NOMO-1 (cell line): ENCODE data around the gene TBC1D5.
"Not testable (repeated sequence)": the region's sequence is repeated elsewhere in the genome, so short reads cannot be mapped to it uniquely, and the experiment has no call there.

Experiments
- DNase-seq, 2 experiments: peaks; one replicate each; lab custom pipeline; 2025; ENCODE audit not compliant: unreplicated experiment in 2 of 2; lab: John Stamatoyannopoulos, UW

TBC1D5 gene

GRCh38 chr3:17749705-17750293, 7.4 kb upstream of the TBC1D5 start:
- DNase-seq, result peak in 1 of 2 experiments; percentile 30

DNA sequence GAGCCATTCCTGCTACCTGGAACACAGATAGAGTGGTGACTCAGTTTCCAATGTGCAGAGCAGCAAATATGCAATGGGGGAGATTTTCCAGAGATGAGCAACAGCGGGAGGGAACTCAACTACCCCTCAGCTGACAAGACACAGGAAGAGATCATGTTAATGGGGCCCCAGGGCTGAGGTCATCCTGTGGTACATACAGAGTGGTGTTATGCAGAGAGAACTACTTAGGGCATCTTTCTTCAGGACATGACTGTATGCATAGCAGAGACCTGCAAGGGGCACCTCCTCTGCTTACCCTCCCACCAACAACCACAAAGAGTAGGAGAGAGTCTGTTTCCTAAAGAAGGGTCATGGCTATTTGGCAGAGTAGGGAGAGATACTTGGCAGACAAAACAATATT, 6.8 kb upstream of the TBC1D5 start:
- DNase-seq, result peak in 1 of 2 experiments; percentile 16

DNA sequence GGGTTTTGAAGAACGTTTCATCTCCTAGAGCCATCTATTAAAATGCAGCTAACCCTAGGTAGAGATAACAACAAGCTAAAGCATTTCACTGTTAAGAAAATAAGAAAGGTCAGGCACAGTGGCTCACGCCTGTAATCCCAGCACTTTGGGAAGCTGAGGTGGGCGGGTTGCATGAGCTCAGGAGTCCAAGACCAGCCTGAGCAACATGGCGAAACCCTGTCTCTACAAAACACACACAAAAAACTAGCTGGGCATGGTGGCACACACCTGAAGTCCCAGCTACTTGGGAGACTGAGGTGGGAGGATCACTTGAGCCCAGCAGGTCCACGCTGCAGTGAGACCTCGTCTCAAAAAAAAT, 5.4 kb upstream of the TBC1D5 start:
- DNase-seq, result no peak

DNA sequence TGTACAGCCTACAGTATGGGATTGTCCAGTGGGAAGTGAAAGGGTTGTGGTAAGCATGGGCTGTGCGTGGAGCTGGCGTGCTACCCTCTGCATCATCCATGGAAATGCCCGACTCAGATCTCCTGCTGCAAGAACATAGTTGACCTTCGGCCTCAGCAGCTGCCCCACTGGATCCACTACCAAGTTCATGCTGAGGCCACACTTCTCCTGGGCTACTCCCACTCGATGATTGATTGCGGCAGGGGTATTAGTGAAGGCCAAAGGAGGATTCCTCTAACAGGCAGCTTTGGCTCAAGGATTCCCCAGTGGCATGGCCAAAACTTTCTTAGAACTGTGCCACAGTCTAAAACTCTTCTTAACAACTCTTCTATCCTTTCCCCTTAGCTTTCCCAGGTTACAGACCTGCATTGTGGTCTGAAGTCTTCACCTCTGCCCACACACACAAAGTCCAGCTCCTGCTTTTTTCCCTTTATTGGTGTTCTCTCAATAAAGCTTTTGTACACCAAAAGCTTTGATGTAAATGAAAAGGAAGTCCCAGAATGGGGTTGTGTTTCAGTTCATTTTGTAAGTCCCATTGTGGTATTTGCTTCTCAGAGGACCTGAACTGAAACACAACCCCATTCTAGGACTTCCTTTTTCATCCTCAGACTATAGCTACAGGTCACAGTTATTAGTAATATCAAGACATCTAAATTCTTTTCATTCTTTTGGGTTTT, 4.9 kb upstream of the TBC1D5 start:
- DNase-seq, result peak; percentile 31 to 76

DNA sequence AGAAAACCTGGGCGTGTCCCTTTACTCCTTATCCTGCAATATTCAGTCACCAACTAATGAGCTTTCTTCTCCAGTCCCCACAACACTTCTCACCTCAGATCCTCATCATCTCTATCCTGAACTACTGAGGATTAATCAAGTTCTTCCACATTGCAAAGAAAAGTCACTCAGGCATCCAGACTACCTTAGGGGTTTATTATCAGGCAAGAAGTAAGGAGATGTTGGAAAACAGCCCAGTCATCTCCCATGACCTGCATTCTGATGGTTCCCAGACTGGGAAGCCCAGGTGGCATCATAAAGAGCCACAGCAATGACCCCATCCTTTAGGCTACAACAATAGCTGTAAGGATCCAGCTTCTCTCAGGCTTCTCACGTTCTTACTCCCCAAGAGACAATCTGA, 3.5 kb upstream of the TBC1D5 start:
- no peak for DNase-seq

DNA sequence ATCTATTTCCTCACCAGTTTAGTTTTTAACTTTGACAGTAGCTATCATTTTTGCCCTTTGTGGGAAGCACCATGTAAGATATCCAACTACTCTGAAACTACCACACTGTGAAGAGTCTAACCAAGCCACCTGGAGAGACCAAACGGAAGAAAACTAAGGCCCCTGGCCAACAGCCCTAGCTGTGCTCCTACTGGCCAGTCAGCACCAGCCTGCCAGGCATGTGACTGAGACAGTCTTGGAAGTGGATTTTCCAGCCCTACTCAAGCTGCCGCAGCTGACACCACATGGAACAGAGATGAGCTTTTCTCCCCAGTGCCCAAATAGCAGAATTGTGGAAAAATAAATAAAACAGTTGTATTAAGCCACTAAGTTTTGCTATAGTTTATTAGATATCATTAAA, 2.9 kb upstream of the TBC1D5 start:
- no peak for DNase-seq

DNA sequence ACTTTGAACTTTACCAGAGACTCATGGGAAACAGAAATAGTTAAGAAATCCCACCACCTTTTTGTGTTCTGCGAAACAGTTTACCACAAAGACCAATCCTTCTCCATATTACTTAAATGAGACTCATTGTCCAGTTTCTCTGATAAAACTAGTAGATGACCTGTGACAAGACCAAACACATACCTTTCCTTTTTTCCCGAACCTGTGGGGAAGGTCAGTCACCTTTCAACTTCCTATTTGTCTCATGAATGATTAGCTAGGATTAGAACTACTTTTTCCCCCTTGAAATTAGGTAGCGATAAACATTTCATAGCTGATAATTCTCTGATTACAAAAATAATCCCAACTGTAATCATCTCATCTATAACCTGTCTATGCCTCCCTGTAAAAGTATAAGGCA, 2.3 kb upstream of the TBC1D5 start:
- DNase-seq, result no peak

GRCh38 chr3:17743658-17743995, 1.2 kb upstream of the TBC1D5 start:
- DNase-seq, result no peak

DNA sequence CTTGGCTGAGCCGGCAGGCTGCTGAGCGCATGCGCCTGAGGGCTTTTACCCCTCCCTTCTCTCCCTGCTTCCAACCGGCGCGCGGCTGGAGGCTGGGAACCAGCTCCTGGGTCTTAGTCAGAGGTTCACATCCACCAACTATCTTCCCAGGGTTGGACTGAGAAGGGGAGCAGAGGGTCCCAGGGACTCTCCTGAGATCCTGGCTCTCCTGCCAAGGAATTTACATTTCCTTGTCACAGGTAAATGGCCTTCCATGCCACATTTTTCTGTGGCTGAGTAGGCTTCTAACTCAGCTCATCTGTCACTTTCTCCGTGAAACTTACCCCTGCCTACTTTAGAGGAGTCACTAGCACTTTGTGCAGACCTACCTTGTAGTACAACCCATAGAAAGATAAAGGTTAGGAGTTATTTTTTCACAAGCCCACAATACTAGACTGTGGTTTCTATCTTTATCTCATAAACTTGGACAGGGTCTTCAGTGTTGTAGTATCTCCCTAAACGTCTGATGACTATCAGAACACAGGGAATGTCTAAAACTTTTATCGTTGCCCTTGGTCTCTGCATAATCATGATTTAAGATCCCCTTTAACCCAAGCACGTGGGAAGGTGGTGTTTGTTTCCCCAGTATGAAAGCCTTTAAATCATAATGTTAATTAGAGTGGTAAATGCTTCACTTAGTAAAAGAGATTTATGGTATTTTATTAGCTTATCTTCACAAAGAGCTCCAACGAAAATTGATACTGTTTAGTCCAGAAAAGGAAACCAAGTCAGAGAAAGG, 638 bp upstream of the TBC1D5 start:
- no peak for DNase-seq

GRCh38 chr3:17741621-17742101, 770 bp downstream of the TBC1D5 start:
- DNase-seq, result peak in 1 of 2 experiments; percentile 74

GRCh38 chr3:17740721-17741141, 1.7 kb downstream of the TBC1D5 start:
- peak in 1 of 2 experiments; percentile 24 for DNase-seq

DNA sequence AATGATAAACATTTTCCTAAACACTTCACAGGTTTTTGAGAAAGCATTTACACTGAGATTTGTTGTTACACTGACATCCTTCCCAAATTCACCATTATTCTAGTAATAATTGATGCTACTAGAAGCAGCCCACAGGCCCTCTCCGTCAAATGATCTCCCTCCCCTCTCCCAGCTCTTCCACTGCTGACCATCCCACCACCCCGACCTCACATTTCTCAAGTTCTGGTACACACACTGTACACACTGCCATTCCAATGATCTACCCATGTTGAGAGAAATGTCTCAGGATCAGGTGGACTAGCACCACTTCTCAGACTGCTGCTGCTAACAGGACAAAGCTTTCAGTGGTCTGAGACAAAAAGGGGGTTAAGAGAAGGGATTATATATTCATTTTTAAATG, 3.5 kb downstream of the TBC1D5 start:
- DNase-seq, result no peak

DNA sequence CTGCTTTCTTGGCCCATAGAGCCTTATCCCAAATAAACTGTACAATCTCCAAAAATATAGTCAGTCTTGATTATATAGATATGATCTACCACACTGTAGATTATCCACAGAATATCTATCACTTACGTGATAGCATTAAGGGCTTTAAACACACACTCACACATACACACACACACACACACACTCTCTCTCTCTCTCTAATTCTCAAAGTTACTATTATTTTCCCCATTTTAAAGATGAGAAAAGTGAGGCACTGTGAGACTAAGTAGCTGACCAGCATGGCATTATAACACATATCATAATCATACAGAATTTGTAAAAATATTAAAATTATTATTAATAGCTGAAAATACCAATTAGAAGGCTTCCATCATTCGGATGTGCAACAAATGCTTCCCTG, 4.2 kb downstream of the TBC1D5 start:
- DNase-seq, result no peak

DNA sequence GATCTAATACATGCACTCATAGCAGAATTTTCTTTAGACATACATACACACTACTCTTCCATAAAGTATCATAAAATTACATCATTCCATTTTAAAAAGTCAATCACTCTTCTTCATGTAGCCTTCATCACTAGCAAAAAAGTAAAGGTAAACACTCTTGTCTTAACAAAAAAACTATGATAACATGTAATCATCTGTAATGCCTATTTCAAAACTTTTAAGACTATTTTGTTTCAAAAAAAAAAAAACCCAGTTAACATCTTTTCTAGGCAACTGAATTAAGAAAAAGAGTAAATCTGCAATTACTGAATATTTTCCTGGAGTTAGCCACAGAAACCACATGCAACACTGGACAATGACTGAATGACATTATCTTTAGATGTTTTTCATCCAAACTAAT, 4.8 kb downstream of the TBC1D5 start:
- no peak for DNase-seq

- DNase-seq, result not testable (repeated sequence)
Observed at GRCh38 chr3:17735362-17735761, 7.1 kb downstream of the TBC1D5 start.

DNA sequence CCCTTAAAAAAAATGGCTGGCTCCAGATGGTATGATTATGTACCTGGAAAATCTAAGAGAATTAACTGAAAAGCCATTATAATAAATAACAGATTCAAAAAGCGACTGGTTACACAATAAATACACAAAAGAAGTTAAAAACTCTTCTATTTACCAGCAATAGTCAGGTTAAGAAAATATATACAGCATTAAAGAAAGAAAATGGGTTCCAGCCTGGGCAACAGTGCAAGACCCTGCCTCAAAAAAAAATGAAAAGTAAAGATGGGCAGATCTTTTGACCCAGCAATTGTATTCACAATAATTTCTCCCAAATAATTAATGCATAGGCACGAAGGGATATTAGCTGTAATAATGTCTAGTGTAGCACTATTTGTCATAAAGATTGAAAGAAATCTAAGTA, 8.7 kb downstream of the TBC1D5 start:
- no peak for DNase-seq

- no peak for DNase-seq
Observed at GRCh38 chr3:17733215-17733614, 9.2 kb downstream of the TBC1D5 start.

DNA sequence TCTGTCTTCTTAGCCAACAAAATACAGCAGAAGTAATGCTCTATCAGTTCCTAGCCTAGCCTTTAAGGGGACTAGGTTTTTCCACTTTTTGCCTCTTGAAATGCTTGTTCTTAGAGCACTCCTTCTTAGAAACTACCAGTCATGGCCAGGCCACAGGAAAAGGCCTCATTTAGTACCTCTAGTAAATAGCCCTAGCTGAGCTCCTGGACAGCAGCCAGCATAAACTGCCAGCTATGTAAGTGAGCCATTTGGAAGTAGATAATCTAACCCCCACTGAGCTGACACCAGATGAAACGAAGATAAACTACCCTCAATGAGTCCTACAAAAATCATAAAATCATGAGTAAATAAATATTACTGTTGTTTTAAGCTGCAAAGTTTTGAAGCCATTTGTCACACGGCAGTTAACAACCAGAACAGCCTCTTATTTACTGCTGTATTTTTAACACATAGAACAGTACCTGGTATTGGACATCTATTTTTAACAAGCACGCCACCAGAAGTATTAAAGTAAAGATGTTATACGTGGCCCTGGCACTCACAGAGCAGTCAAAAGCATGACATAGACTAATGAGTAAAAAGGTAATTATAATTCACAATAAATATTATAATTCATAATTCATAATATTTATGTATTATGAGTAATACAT, 12.0 kb downstream of the TBC1D5 start:
- no peak for DNase-seq

- DNase-seq, result no peak
Observed at GRCh38 chr3:17726313-17726712, 16.1 kb downstream of the TBC1D5 start.

DNA sequence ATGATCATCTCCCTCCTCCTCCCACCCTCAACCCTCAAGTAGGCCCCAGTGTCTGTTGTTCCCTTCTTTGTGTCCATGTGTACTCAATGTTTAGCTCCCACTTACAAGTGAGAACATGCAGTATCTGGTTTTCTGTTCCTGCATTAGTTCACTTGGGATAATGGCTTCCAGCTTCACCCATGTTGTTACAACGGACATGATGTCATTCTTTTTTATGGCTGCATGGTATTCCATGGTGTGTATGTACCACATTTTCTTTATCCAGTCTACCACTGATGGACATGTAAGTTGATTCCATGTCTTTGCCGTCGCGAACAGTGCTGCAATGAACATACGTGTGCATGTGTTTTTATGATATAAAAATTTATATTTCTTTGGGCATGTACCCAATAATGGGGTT, 16.6 kb downstream of the TBC1D5 start:
- not testable (repeated sequence) for DNase-seq

- no peak for DNase-seq
Observed at GRCh38 chr3:17724948-17725347, 17.5 kb downstream of the TBC1D5 start.
